ENCODE results near the gene FBXW8.

Gene FBXW8, protein sequence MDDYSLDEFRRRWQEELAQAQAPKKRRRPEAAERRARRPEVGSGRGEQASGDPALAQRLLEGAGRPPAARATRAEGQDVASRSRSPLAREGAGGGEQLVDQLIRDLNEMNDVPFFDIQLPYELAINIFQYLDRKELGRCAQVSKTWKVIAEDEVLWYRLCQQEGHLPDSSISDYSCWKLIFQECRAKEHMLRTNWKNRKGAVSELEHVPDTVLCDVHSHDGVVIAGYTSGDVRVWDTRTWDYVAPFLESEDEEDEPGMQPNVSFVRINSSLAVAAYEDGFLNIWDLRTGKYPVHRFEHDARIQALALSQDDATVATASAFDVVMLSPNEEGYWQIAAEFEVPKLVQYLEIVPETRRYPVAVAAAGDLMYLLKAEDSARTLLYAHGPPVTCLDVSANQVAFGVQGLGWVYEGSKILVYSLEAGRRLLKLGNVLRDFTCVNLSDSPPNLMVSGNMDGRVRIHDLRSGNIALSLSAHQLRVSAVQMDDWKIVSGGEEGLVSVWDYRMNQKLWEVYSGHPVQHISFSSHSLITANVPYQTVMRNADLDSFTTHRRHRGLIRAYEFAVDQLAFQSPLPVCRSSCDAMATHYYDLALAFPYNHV

DNA sequence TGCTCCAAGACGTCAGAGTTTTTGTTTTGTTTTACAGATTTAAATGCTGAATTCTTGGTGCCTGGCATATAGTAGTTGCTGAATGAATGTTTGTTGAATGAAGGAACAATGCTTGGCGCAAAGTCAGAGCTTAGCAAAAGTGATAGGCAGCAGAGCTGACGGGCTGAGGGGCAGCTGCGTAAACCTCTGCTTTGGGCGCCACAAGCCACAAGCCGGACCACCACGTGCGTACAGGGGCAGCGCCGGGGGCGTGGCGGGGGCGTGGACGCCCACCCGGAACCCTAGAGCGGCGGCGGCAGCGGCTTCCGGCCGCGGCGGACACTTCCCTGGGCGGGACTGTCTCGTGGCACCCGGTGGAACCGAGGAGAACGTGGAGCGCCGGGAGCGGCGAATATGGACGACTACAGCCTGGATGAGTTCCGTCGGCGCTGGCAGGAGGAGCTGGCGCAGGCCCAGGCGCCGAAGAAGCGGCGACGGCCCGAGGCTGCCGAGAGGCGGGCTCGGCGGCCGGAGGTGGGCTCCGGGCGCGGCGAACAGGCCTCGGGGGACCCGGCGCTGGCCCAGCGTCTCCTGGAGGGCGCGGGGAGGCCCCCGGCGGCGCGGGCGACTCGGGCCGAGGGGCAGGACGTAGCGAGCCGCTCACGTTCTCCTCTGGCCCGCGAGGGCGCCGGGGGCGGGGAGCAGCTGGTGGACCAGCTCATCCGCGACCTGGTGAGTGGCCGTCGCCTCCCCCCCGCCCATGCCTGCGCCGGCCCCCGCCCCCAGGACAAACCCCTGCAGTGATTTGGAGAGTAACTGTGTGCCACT, at the start of gene FBXW8:
Gene FBXW8, plus strand, starts transcription at position 306 of the 807 bp plus-strand sequence. Its CDS starts 88 bp downstream, at position 394.
- Histone ChIP-seq H2AFZ (ENCODE audit: low read length, unreplicated experiment) (peak within 1 kb of the TSS; percentile 78), H3K36me3 (ENCODE audit: insufficient read depth, low read length) (0 out of 2 replicates have a peak, but pooled peaks cover 3% of the 10 kb centered on the region), H3K4me1 (ENCODE audit: control insufficient read depth, insufficient read depth, low read length, unreplicated experiment) (no peaks in the 10 kb centered on the region), H3K4me3 (ENCODE audit: low read depth, low read length) (peak within 1 kb of the TSS; percentile 79), H3K27me3 (ENCODE audit: insufficient read depth, low read length) (peaks cover 18% of the 10 kb centered on the region), H3K79me2 (ENCODE audit: control insufficient read depth, insufficient read depth, low read length, unreplicated experiment) (peaks cover 23% of the 10 kb centered on the region), H3K27ac (ENCODE audit: low read depth, low read length) (peak within 1 kb of the TSS; percentile 62)

DNA sequence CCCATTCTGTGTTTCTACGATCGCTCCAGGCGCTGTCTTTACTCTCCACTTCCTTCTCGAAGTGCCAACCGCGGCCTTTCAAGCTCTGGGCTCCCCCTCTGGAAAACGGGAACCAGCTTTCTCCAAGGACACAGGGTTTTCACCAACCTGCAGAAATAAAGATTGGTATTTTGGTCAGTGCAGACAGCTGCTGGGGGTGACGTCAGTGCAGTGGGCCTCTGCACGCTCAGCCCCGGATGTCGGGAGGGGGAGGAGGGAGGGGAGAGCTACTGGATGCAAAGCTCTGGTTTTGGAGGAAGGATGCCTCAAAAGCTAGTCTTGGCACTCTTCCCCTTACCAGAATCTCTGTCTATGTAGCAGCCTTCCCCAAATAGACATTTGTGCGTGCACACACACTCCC, 49.4 kb upstream of the FBXW8 start:
- H3K4me1 ChIP-seq (ENCODE audit: control insufficient read depth, insufficient read depth, low read length, unreplicated experiment): peaks cover 18% of the 10 kb centered on the region

DNA sequence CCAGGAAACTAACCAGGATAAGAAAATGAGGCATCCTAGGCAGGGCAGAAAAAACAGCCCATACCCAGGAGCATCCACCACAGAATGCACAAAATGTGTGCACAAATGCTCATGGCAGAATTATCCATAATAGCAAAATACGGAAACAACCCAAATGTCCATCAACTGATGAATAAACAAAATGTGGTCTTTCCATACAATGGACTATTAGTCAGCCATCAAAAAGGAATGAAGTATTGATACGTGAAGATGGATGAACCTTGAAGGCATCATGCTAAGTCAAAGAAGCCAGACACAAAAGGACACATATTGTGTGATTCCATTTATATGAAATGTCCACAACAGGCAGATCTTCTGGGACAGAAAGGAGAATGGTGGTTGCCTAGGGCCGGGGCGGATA, 48.6 kb upstream of the FBXW8 start:
- H3K27ac ChIP-seq (ENCODE audit: low read depth, low read length): no peak overlapping the region
- peaks cover 22% of the 10 kb centered on the region for H3K4me1 ChIP-seq (ENCODE audit: control insufficient read depth, insufficient read depth, low read length, unreplicated experiment)
- no peak overlapping the region for H2AFZ ChIP-seq (ENCODE audit: low read length, unreplicated experiment)

More for the DNA sequence above, 49.4 kb upstream of the FBXW8 start:
- Histone ChIP-seq H3K27ac (ENCODE audit: low read depth, low read length) (no peak overlapping the region), H2AFZ (ENCODE audit: low read length, unreplicated experiment) (no peak overlapping the region), H3K36me3 (ENCODE audit: insufficient read depth, low read length) (no peaks in the 10 kb centered on the region), H3K4me3 (ENCODE audit: low read depth, low read length) (no peak overlapping the region), H3K27me3 (ENCODE audit: insufficient read depth, low read length) (peaks cover 31% of the 10 kb centered on the region), H3K79me2 (ENCODE audit: control insufficient read depth, insufficient read depth, low read length, unreplicated experiment) (no peaks in the 10 kb centered on the region)

DNA sequence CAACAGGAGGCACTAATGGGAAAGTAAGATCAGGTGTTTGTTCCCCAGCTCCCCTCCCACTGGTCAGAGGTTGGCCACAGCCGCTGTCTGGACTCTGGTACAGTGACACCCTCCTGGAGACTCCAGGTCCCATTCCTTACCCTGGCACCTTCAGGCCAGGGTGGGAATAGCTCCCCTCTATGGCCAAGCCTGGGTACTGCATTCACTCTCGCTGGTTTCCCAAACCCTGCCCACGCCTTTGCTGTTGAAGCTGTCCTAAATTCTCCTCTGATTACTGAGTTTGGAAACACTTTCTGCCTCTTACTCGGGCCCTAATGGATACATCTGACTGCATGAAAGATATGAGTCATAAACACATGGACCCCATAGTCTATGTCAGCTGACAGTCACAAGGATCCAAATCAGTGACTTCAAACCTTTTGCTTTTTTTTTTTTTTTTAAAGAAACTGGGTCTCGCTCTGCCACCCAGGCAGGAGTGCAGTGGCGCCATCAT, 47.4 kb upstream of the FBXW8 start:
- Histone ChIP-seq H3K27ac (ENCODE audit: low read depth, low read length) (peak overlapping the region; percentile 5; the same call in 1 of the 2 replicates), H3K4me3 (ENCODE audit: low read depth, low read length) (no peak overlapping the region), H2AFZ (ENCODE audit: low read length, unreplicated experiment) (no peak overlapping the region), H3K4me1 (ENCODE audit: control insufficient read depth, insufficient read depth, low read length, unreplicated experiment) (peaks cover 22% of the 10 kb centered on the region), H3K27me3 (ENCODE audit: insufficient read depth, low read length) (peaks cover 14% of the 10 kb centered on the region), H3K36me3 (ENCODE audit: insufficient read depth, low read length) (no peaks in the 10 kb centered on the region), H3K79me2 (ENCODE audit: control insufficient read depth, insufficient read depth, low read length, unreplicated experiment) (no peaks in the 10 kb centered on the region)

More for the DNA sequence above, 48.6 kb upstream of the FBXW8 start:
- peaks cover 23% of the 10 kb centered on the region for H3K27me3 ChIP-seq (ENCODE audit: insufficient read depth, low read length)
- no peaks in the 10 kb centered on the region for H3K36me3 ChIP-seq (ENCODE audit: insufficient read depth, low read length)
- H3K79me2 ChIP-seq (ENCODE audit: control insufficient read depth, insufficient read depth, low read length, unreplicated experiment): no peaks in the 10 kb centered on the region
- no peak overlapping the region for H3K4me3 ChIP-seq (ENCODE audit: low read depth, low read length)

GRCh38 chr12:116864371-116865160, 46.2 kb upstream of the FBXW8 start:
- peak overlapping the region; percentile 52; the same call in 1 of the 2 replicates for H3K27ac ChIP-seq (ENCODE audit: low read depth, low read length)
- H2AFZ ChIP-seq (ENCODE audit: low read length, unreplicated experiment): peak overlapping the region; percentile 2
- H3K36me3 ChIP-seq (ENCODE audit: insufficient read depth, low read length): no peaks in the 10 kb centered on the region
- H3K79me2 ChIP-seq (ENCODE audit: control insufficient read depth, insufficient read depth, low read length, unreplicated experiment): no peaks in the 10 kb centered on the region
- H3K4me1 ChIP-seq (ENCODE audit: control insufficient read depth, insufficient read depth, low read length, unreplicated experiment): peaks cover 22% of the 10 kb centered on the region
- H3K27me3 ChIP-seq (ENCODE audit: insufficient read depth, low read length): 0 out of 2 replicates have a peak, but pooled peaks cover 3% of the 10 kb centered on the region
- no peak overlapping the region for H3K4me3 ChIP-seq (ENCODE audit: low read depth, low read length)

DNA sequence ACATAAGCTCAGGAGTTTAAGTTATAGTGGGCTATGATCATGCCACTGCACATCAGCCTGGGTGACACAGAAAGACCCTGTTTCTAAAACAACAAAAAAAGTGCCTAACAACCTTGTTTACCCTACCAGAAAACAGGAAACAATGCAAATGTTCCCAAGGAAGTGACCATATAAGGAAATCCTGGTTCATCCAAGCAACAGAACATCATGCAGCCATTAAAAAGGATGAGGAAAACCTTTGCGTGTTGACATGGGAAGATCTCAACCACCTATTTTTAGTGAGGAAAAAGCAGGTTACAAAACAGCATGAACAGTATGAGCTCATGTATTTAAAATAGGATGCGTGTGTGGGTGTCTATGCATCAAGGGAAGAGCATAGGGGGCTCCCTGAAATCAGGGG, 43.2 kb upstream of the FBXW8 start:
- H3K36me3 ChIP-seq (ENCODE audit: insufficient read depth, low read length): no peaks in the 10 kb centered on the region
- peaks cover 18% of the 10 kb centered on the region for H3K4me1 ChIP-seq (ENCODE audit: control insufficient read depth, insufficient read depth, low read length, unreplicated experiment)
- no peak overlapping the region for H2AFZ ChIP-seq (ENCODE audit: low read length, unreplicated experiment)
- peaks cover 14% of the 10 kb centered on the region; the same call in 1 of the 2 replicates for H3K27me3 ChIP-seq (ENCODE audit: insufficient read depth, low read length)
- H3K27ac ChIP-seq (ENCODE audit: low read depth, low read length): no peak overlapping the region
- H3K4me3 ChIP-seq (ENCODE audit: low read depth, low read length): no peak overlapping the region
- no peaks in the 10 kb centered on the region for H3K79me2 ChIP-seq (ENCODE audit: control insufficient read depth, insufficient read depth, low read length, unreplicated experiment)

DNA sequence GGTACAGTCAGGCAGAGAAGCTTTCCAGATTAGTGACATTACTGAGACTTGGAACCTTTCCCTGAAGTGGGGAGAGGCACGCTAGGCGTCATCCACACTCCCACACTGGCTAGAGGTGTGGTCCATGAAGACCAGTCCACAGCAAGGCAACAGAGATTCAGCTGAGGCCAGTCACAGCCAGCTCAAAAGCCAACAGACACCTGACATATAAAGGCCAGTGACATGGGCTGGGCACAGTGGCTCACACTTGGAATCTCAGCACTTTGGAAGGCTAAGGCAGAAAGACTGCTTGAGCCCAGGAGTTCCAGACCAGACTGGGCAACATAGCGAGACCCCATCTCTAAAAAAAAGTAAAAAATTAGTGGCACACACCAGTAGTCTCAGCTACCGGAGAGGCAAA, 40.4 kb upstream of the FBXW8 start:
- H3K4me1 ChIP-seq (ENCODE audit: control insufficient read depth, insufficient read depth, low read length, unreplicated experiment): peaks cover 4% of the 10 kb centered on the region
- peaks cover 39% of the 10 kb centered on the region for H3K27me3 ChIP-seq (ENCODE audit: insufficient read depth, low read length)
- H2AFZ ChIP-seq (ENCODE audit: low read length, unreplicated experiment): no peak overlapping the region
- H3K27ac ChIP-seq (ENCODE audit: low read depth, low read length): no peak overlapping the region
- no peaks in the 10 kb centered on the region for H3K36me3 ChIP-seq (ENCODE audit: insufficient read depth, low read length)
- H3K4me3 ChIP-seq (ENCODE audit: low read depth, low read length): no peak overlapping the region
- no peaks in the 10 kb centered on the region for H3K79me2 ChIP-seq (ENCODE audit: control insufficient read depth, insufficient read depth, low read length, unreplicated experiment)

DNA sequence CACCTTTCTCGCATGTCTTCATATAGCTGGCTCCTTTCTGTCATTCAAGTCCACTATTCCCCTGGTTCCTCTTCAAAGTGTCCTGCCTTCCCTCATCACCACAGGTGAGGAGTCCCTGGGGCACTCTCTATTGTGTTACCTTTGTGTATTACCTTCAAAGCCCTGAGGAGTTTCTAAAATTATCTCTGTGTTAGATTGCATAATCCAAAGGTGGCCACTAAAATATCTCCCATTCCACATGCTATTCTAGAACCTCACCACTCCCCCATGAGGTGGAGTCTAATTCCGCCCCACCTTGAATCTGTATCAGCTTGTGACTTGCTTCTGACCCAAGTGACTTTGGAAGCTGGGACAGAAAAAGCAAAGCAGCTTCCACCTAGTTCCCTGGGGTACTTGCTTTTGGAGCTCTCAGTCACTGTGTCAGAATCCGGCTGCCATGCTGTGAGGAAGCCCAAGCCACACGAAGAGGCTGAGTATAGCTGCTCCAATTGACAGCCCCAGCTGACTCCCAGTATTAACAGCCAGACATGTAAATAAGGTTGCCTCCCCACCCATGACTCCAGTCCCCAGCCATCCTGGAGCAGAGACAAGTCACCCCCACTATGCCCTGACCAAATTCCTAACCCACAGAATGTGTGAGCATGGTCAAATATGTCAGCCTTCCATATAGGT, 36.3 kb upstream of the FBXW8 start:
- Histone ChIP-seq H2AFZ (ENCODE audit: low read length, unreplicated experiment) (no peak overlapping the region), H3K4me1 (ENCODE audit: control insufficient read depth, insufficient read depth, low read length, unreplicated experiment) (no peaks in the 10 kb centered on the region), H3K4me3 (ENCODE audit: low read depth, low read length) (no peak overlapping the region), H3K27me3 (ENCODE audit: insufficient read depth, low read length) (peaks cover 79% of the 10 kb centered on the region), H3K27ac (ENCODE audit: low read depth, low read length) (no peak overlapping the region), H3K36me3 (ENCODE audit: insufficient read depth, low read length) (no peaks in the 10 kb centered on the region), H3K79me2 (ENCODE audit: control insufficient read depth, insufficient read depth, low read length, unreplicated experiment) (no peaks in the 10 kb centered on the region)

DNA sequence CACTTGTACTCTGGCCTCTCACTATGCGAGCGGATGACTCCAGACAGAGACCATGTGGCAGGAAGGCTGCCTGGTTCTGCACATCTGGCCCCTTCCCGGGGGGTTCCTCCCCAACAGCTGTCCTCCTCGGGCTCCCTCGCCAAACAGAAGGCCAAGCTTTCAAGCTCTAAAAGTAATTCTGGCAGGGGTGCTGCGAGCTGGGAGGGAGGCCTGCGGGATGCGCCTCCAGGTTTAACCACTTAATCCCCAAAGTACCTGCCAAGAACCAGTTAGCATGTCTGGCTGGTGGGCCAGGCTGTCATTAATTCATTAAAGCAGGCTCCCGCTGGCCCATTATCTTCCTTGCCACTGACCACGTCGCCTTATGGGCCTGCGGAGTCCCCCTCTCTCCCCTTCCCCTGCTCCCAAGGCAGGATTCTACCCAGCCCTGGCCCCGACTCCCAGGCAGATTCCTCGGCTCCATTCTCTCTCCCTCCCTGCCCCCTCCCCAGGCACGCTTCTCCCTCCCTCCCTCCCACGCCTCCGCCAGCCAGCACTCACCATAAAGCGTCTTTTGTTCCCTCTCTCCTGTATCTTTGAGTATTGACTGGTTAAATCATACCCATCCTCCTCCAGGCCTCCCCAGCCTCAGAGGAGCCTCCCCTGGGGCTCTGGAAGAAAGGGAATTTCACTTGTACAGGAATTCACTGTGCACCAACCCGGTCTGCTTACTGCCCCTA, 34.4 kb upstream of the FBXW8 start:
- Histone ChIP-seq H3K27ac (ENCODE audit: low read depth, low read length) (no peak overlapping the region), H3K4me1 (ENCODE audit: control insufficient read depth, insufficient read depth, low read length, unreplicated experiment) (no peaks in the 10 kb centered on the region), H2AFZ (ENCODE audit: low read length, unreplicated experiment) (no peak overlapping the region), H3K36me3 (ENCODE audit: insufficient read depth, low read length) (no peaks in the 10 kb centered on the region), H3K79me2 (ENCODE audit: control insufficient read depth, insufficient read depth, low read length, unreplicated experiment) (no peaks in the 10 kb centered on the region), H3K27me3 (ENCODE audit: insufficient read depth, low read length) (peaks cover 85% of the 10 kb centered on the region), H3K4me3 (ENCODE audit: low read depth, low read length) (no peak overlapping the region)
